Right lobe of liver (tissue), 6 donors: ENCODE measurements around the gene ABHD5. TPM values are rescaled to one million over a fixed set of nuclear protein-coding genes. Genes with fewer than 3 reads are reported as not detected.

Source experiments
- ATAC-seq, 4 donors: fragments of 200-7000 bp; cut with Tn5 transposase; one replicate each; pipeline ENCODE4 v1.9.1; 2020; ENCODE audit warnings: mild to moderate bottlenecking in 4 of 4, moderate library complexity in 4 of 4
- DNase-seq, 3 donors: peaks; one replicate each; pipeline ENCODE4 v3.0.0-alpha.2; 2020
- H3K27ac ChIP-seq, 3 donors: fragments of 200-600 bp; one replicate each; pipeline ENCODE4 v1.8.0; 2022
- H3K27me3 ChIP-seq, 2 donors: fragments of 200-600 bp; one replicate each; pipeline ENCODE4 v1.8.0; 2022
- H3K36me3 ChIP-seq, 4 donors: fragments of 200-600 bp; sonication (generic) in 1 of 4; one replicate each; pipeline versions ENCODE4 v1.5.1 to v1.8.0; 2017 to 2022; ENCODE audit warnings: control low read depth in 1 of 4
- H3K4me1 ChIP-seq, 4 donors: fragments of 200-600 bp; sonication (generic) in 1 of 4; one replicate each; pipeline versions ENCODE4 v1.5.1 to v1.8.0; 2017 to 2022; ENCODE audit warnings: control low read depth in 1 of 4
- H3K4me3 ChIP-seq, 3 donors: fragments of 200-600 bp; one replicate each; pipeline ENCODE4 v1.8.0; 2022
- H3K9me3 ChIP-seq, 4 donors: fragments of 200-600 bp; sonication (generic) in 1 of 4; one replicate each; pipeline versions ENCODE4 v1.5.1 to v1.8.0; 2017 to 2022; ENCODE audit warnings: control low read depth in 1 of 4
- POLR2A ChIP-seq: fragments of 450-650 bp; IDR thresholded peaks from one replicate; pipeline ENCODE4 v1.6.1; 2017; ENCODE audit warnings: antibody characterized with exemption, mild to moderate bottlenecking
- WGBS: methylation state at CpG from one replicate; pipeline ENCODE4 v1.1.6; 2018; ENCODE audit warnings: low coverage, low lambda C conversion rate; ENCODE audit not compliant: insufficient coverage; ENCODE audit errors: missing lambda C conversion rate; 5-methylcytosine and 5-hydroxymethylcytosine counted together
- intact Hi-C, 2 donors: fragments of 100-400 bp; cut with DNase I; formaldehyde crosslinking; loops; one replicate each; pipeline versions ENCODE4 v1.11.2 to v1.14.1; 2022
- total RNA-seq, 6 experiments: library from RNA; depleted of rRNA in 2 of 6; stranded (reverse); fragments of >200 nt in 2 of 6; fragmentation: NEBNext Ultra II Directional in 3 of 6; extraction: Animal tissue kit (Norgen Biotek cat#: 25700) in 3 of 6; gene quantifications; one replicate each; pipeline versions ENCODE4 v1.1.0 to v1.2.4, GENCODE V29; 2016 to 2023
- TF ChIP-seq, protein P1 (sequence below), 4 donors: fragments of 200-600 bp in 3 of 4; fragments of 450-650 bp in 1 of 4; IDR thresholded peaks; one replicate each; pipeline versions ENCODE4 v1.5.1 to v1.8.0; 2016 to 2022; ENCODE audit warnings: antibody characterized with exemption in 4 of 4, mild to moderate bottlenecking in 2 of 4
- donor health status: DM: no; HTN: yes; CAD: no.
- donor health status: DM: no; HTN: no; CAD: no.
- donor health status: DM: no; HTN: no; CAD: no.
- donor health status: DM: no; HTN: yes; CAD: no.
- donor health status: DM: no; HTN: yes; CAD: no.

Gene ABHD5
- total RNA-seq, 6 experiments from 2014 or later = 10.8 to 23.0 (median 14.6) TPM

DNA sequence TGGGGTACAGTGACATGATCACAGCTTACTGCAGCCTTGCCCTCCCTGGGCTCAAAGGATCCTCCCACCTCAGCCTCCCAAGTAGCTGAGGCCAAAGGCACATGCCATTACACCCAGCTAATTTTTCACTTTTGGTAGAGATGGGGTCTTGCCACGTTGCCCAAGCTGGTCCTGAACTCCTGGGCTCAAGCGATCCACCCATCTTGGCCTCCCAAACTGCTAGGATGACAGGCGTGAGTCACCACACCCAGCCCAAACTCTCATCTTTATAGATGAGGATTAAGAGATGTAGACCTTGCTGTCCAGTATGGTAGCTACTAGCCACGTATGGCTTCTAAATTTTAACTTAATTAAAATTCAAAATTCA is 4.4 kb upstream of the ABHD5 start:
- intact Hi-C loops = loop anchor here in 1 of 2 donors (5.0 kb wide), 1 partner anchor 516 kb away; no protein-coding TSS in a partner anchor
- TF ChIP-seq, protein P1, sequence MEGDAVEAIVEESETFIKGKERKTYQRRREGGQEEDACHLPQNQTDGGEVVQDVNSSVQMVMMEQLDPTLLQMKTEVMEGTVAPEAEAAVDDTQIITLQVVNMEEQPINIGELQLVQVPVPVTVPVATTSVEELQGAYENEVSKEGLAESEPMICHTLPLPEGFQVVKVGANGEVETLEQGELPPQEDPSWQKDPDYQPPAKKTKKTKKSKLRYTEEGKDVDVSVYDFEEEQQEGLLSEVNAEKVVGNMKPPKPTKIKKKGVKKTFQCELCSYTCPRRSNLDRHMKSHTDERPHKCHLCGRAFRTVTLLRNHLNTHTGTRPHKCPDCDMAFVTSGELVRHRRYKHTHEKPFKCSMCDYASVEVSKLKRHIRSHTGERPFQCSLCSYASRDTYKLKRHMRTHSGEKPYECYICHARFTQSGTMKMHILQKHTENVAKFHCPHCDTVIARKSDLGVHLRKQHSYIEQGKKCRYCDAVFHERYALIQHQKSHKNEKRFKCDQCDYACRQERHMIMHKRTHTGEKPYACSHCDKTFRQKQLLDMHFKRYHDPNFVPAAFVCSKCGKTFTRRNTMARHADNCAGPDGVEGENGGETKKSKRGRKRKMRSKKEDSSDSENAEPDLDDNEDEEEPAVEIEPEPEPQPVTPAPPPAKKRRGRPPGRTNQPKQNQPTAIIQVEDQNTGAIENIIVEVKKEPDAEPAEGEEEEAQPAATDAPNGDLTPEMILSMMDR (IDR thresholded peaks at IDR 0.05) = no peak
- no peak for TF ChIP-seq POLR2A
- WGBS = 82% methylated on average over 2 of the region's 4 CpGs

DNA sequence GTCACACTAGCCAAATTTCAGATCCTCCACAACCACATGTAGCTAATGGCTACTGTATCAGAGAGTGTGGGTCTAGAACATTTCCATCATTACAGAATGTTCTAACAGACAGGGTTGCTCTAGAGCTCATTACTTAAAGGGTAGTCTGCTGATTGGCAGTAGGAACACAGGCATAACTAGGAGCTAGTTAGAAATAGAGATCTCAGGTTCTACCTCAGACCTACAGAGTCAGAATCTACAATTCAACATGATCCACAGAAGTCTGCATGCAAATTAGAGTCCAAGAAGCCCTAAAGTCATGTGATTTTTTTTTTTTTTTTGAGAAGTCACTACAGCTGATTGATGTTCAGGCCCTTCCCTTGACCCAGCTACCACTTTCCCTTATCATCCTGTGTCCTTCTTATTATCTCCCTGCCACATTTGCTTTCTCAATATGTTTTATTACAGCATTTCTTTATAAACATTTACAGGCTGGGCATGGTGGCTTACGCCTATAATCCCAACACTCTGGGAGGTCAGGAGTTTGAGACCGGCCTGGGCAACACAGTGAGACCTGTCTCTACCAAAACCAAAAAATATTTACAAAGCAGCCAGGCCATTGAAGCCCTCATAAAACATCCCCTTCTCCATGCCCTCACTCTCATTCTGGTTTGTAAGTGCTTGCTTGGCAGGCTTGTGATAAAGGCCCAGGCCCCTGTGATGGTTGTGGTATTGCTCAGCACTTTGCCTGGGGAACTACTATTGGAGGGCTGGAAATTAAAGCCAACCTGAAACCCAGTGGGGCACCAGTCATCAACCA is 3.8 kb upstream of the ABHD5 start:
- WGBS = 66% methylated on average over 2 of the region's 2 CpGs
- no peak for ATAC-seq
- H3K36me3 ChIP-seq = no peaks in the 10 kb centered on the region
- no peak overlapping the region for H3K4me3 ChIP-seq
- no peak for DNase-seq
- no peaks in the 10 kb centered on the region for H3K9me3 ChIP-seq
- H3K27me3 ChIP-seq = no peaks in the 10 kb centered on the region
- H3K4me1 ChIP-seq = peaks cover 0 to 7% (median 0%) of the 10 kb centered on the region in 4 donors
- H3K27ac ChIP-seq = no peak overlapping the region
- TF ChIP-seq POLR2A = no peak
- TF ChIP-seq, protein P1 (IDR thresholded peaks at IDR 0.05) = no peak
- intact Hi-C loops = loop anchor here in 1 of 2 donors (5.0 kb wide), 1 partner anchor 515 kb away; no protein-coding TSS in a partner anchor

More for the DNA sequence above, 4.4 kb upstream of the ABHD5 start:
- ATAC-seq (no peak), DNase-seq (no peak)
- H3K9me3 ChIP-seq = no peaks in the 10 kb centered on the region
- peaks cover 0 to 4% (median 0%) of the 10 kb centered on the region in 4 donors for H3K4me1 ChIP-seq
- H3K36me3 ChIP-seq = no peaks in the 10 kb centered on the region
- no peak overlapping the region for H3K27ac ChIP-seq
- no peak overlapping the region for H3K4me3 ChIP-seq
- no peaks in the 10 kb centered on the region for H3K27me3 ChIP-seq

DNA sequence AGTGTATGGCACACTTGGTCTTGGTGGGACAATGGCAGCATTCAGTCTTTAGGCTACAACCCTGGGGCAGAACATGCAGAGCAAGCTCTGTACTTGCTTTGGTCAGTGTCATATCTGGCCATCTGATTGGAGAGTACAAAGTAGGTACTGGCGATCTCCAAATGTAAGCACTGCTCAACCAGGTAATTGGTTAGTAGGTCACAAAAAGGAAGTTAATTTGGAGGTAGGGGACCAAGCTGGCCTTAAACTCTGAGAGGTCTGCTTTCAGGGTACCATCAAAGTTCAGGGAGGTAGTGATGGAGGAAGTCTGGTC is 3.3 kb upstream of the ABHD5 start:
- no peaks in the 10 kb centered on the region for H3K9me3 ChIP-seq
- ATAC-seq (no peak), DNase-seq (no peak)
- TF ChIP-seq, protein P1 (IDR thresholded peaks at IDR 0.05) = no peak
- TF ChIP-seq POLR2A = no peak
- WGBS = 100% methylated on average over 1 of the region's 1 CpG
- intact Hi-C loops = loop anchor here in 1 of 2 donors (5.0 kb wide), 1 partner anchor 515 kb away; no protein-coding TSS in a partner anchor
- no peaks in the 10 kb centered on the region for H3K27me3 ChIP-seq
- H3K4me1 ChIP-seq = peaks cover 0 to 12% (median 0%) of the 10 kb centered on the region in 4 donors
- no peak overlapping the region for H3K27ac ChIP-seq
- no peaks in the 10 kb centered on the region for H3K36me3 ChIP-seq
- H3K4me3 ChIP-seq = no peak overlapping the region

DNA sequence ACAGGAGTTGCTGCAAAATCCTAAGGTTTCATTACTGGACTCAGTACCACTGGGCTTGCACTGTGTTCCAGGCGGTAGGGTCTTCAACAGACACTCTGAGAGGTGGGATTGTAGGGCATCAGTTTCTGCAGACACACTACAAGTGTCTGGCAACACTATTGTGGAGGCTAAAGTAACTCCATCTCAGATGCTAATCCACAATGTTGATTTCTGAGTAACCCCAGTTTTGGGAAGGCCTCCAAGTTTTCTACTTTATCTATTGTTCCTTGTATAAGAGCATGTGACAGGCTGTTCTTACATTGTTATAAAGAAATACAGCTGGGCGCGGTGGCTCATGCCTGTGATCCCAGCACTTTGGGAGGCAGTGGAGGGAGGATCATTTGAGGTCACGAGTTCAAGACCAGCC is 2.5 kb upstream of the ABHD5 start:
- WGBS = 89% methylated on average over 4 of the region's 4 CpGs
- H3K27me3 ChIP-seq = no peaks in the 10 kb centered on the region
- ATAC-seq (no peak), DNase-seq (no peak)
- H3K36me3 ChIP-seq = no peaks in the 10 kb centered on the region
- H3K4me3 ChIP-seq = no peak overlapping the region
- no peaks in the 10 kb centered on the region for H3K9me3 ChIP-seq
- TF ChIP-seq, protein P1 (IDR thresholded peaks at IDR 0.05) = no peak
- no peak for TF ChIP-seq POLR2A
- intact Hi-C loops = loop anchor here in 1 of 2 donors (5.0 kb wide), 1 partner anchor 514 kb away; no protein-coding TSS in a partner anchor
- H3K4me1 ChIP-seq = peaks cover 0 to 20% (median 0%) of the 10 kb centered on the region in 4 donors
- no peak overlapping the region for H3K27ac ChIP-seq
